Osteocyte (in vitro differentiated cells): ENCODE measurements around the gene IFT122. TPM values are rescaled to one million over a fixed set of nuclear protein-coding genes. Genes with fewer than 3 reads are reported as not detected.

Experiments used
- DNase-seq: peaks from one replicate; pipeline ENCODE4 v3.0.0; 2021; ENCODE audit warnings: mixed read lengths; ENCODE audit not compliant: unreplicated experiment; ENCODE audit errors: extremely low spot score
- H3K27ac Mint-ChIP-seq: one replicate; pipeline ENCODE4 v1.8.0; 2021; ENCODE audit warnings: mild to moderate bottlenecking, mixed read lengths; ENCODE audit not compliant: unreplicated experiment
- H3K27me3 Mint-ChIP-seq: one replicate; pipeline ENCODE4 v1.8.0; 2021; ENCODE audit warnings: mixed read lengths; ENCODE audit not compliant: unreplicated experiment
- H3K36me3 Mint-ChIP-seq: one replicate; pipeline ENCODE4 v1.8.0; 2021; ENCODE audit warnings: mixed read lengths; ENCODE audit not compliant: unreplicated experiment
- H3K4me1 Mint-ChIP-seq: one replicate; pipeline ENCODE4 v1.8.0; 2021; ENCODE audit warnings: mixed read lengths; ENCODE audit not compliant: unreplicated experiment
- H3K4me3 Mint-ChIP-seq: one replicate; pipeline ENCODE4 v1.8.0; 2021; ENCODE audit warnings: mild to moderate bottlenecking, moderate library complexity, mixed read lengths; ENCODE audit not compliant: unreplicated experiment
- H3K9me3 Mint-ChIP-seq: one replicate; pipeline ENCODE4 v1.8.0; 2021; ENCODE audit warnings: mixed read lengths; ENCODE audit not compliant: unreplicated experiment
- total RNA-seq: library from RNA; stranded (reverse); gene quantifications from 2 replicates; pipeline ENCODE4 v1.2.1, GENCODE V29; 2021
- TF ChIP-seq, protein P1 (sequence below): fragments of 200-600 bp; sonication (generic); IDR thresholded peaks from 2 replicates; pipeline ENCODE4 v1.5.0; 2021; ENCODE audit warnings: antibody characterized with exemption, mild to moderate bottlenecking, moderate library complexity

The IFT122 gene
- total RNA-seq, 1 donor from 2014 or later, result 25.9 TPM

DNA sequence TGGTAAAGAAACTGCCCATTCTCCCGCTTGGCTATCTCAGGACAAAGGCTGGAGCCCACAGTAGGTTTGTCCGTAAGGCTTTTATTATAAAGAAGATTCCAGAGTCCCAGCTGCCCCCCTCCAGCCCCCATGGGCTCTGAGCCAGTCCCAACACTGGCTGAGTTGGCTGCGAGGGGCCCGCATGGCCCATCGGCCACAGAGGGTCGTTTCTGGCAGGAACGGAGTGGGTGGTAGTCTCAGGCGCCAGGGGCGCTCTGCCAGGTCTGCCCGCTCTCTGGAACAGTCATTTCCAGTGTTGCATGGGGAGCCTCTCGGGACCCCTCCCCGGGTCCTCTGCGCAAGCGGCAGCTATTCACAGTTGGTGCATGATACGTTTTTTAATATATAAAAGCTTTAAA lies 115.1 kb downstream of the IFT122 start:
- peaks cover 70% of the 10 kb centered on the region for H3K4me1 Mint-ChIP-seq
- H3K36me3 Mint-ChIP-seq, result peaks cover 23% of the 10 kb centered on the region
- TF ChIP-seq, protein P1, sequence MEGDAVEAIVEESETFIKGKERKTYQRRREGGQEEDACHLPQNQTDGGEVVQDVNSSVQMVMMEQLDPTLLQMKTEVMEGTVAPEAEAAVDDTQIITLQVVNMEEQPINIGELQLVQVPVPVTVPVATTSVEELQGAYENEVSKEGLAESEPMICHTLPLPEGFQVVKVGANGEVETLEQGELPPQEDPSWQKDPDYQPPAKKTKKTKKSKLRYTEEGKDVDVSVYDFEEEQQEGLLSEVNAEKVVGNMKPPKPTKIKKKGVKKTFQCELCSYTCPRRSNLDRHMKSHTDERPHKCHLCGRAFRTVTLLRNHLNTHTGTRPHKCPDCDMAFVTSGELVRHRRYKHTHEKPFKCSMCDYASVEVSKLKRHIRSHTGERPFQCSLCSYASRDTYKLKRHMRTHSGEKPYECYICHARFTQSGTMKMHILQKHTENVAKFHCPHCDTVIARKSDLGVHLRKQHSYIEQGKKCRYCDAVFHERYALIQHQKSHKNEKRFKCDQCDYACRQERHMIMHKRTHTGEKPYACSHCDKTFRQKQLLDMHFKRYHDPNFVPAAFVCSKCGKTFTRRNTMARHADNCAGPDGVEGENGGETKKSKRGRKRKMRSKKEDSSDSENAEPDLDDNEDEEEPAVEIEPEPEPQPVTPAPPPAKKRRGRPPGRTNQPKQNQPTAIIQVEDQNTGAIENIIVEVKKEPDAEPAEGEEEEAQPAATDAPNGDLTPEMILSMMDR, result no peak
- H3K9me3 Mint-ChIP-seq, result no peaks in the 10 kb centered on the region
- H3K27ac Mint-ChIP-seq, result no peak overlapping the region
- no peak for DNase-seq
- H3K27me3 Mint-ChIP-seq, result no peaks in the 10 kb centered on the region
- H3K4me3 Mint-ChIP-seq, result no peak overlapping the region

DNA sequence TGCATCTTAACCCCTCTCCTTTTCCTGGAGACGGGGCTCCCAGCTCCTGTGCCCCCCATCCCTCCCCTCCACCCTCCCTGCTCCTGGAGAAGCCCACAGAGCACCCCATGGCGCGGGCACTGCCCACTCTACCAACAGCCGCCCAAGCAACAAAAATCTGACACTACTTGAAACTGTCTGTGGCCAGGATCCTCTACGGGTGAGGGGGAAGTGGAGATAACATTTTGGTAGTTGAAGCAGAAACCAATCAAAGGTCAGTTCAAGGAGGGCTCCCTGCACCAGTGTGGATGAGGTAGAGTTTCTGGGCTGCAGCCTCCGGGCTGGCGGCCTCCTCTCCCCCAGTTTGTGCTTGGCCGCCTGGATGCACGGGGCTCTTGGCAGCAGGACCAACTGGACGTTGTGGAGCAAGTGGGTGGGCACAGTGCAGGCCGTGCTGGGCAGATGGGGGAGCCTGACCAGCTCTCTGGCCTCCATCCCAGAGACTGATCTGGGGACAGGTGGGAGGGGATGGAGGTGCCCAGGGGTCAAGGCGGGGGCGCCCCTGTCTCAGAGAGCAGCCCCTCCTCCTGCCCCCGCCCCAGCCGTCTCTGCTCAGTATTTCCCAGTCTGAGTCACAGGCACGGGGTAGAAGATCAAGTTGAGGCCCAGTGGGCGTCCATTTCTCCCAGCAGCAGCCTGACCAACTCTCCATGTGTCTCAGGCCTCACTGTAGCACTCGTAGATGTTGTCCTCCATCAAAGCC lies 115.8 kb downstream of the IFT122 start:
- Mint-ChIP-seq H3K36me3 (peaks cover 23% of the 10 kb centered on the region), H3K9me3 (no peaks in the 10 kb centered on the region), H3K4me3 (no peak overlapping the region), H3K27ac (peak overlapping the region; percentile 59), H3K27me3 (no peaks in the 10 kb centered on the region), H3K4me1 (peaks cover 76% of the 10 kb centered on the region)
- TF ChIP-seq, protein P1, result no peak
- no peak for DNase-seq

DNA sequence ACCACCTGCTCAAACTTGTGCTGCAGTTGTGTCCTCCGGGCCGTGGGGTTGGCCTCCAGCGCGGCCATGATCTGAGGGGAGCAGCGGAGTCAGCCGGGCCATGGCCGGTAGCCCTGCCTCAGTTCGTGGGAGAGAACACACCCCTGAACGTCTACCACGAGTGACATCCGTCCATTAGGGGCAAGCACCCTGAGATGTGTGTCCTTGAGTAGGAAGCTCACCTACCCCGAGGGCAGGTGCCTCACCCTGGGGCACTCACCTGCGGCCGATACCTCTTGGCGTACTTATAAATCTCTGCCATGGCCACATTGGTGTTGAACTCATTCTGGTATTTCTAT lies 116.3 kb downstream of the IFT122 start:
- TF ChIP-seq, protein P1, result no peak
- Mint-ChIP-seq H3K27me3 (no peaks in the 10 kb centered on the region), H3K4me3 (no peak overlapping the region), H3K4me1 (peaks cover 80% of the 10 kb centered on the region), H3K27ac (no peak overlapping the region), H3K9me3 (no peaks in the 10 kb centered on the region), H3K36me3 (peaks cover 23% of the 10 kb centered on the region)
- DNase-seq, result no peak

DNA sequence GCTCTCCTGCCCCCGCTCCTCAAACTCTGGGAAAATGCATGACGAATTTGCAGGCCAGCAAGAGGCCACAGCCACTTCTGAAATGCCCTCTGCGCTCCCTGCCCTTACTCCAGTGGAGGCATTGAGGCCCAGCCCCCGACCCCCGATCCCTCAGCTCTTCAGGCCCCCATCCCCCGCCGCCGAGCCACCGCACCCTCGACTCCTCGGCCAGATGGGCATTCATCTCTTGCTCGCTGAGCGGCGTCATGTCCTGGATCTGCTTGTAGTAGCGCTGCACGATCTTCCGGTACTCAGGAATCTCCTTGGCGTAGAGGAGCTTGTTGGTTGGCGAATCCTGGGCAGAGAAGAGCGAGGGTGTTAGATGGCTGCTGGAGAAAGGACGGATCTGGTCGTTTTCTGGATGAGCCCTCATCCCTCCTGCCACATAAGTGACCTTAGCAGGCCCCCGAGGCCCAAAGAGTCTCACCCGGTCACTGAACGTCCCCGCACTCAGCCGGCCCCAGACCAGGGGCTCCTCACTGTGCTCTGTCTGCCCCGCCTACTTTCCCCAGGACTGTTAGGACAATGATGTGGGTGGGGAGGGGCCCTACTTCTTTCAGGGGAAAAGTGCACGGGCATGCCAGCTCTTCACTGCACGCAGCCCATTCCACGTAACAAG lies 117.0 kb downstream of the IFT122 start:
- Mint-ChIP-seq H3K9me3 (no peaks in the 10 kb centered on the region), H3K4me3 (no peak overlapping the region), H3K27ac (no peak overlapping the region), H3K27me3 (no peaks in the 10 kb centered on the region), H3K4me1 (peaks cover 85% of the 10 kb centered on the region), H3K36me3 (peaks cover 23% of the 10 kb centered on the region)
- TF ChIP-seq, protein P1, result no peak
- DNase-seq, result no peak

DNA sequence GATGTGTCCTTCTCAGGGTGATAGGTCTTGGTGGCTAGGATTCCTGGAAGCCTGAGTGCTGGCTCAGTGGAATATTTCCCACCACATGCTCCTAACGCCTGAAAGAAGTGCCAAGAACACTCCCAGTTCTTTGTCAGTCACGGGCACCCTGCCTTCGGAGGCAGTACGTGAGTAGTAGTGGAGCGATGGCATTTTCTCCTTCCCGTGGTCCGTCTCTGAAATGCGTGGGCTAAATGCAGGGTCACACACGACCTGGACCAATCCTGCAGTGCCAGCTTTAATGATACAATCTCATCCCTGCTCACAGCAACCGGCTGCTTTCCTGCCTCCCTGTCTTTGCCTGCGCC lies 117.5 kb downstream of the IFT122 start:
- DNase-seq, result no peak
- Mint-ChIP-seq H3K4me3 (no peak overlapping the region), H3K27me3 (no peaks in the 10 kb centered on the region), H3K4me1 (peaks cover 85% of the 10 kb centered on the region), H3K9me3 (no peaks in the 10 kb centered on the region), H3K36me3 (peaks cover 24% of the 10 kb centered on the region), H3K27ac (peak overlapping the region; percentile 25)
- TF ChIP-seq, protein P1, result no peak
